Measurements from ENCODE around the gene PIRT. TPM values are rescaled to one million over a fixed set of nuclear protein-coding genes. Genes with fewer than 3 reads are reported as not detected.
A peak's percentile ranks its signal among the peaks of the same experiment; 100 is the strongest.
"Not testable (repeated sequence)": the region's sequence is repeated elsewhere in the genome, so short reads cannot be mapped to it uniquely, and the experiment has no call there.

The PIRT gene
- total RNA-seq, 1 donor from 2014 or later: not detected

DNA sequence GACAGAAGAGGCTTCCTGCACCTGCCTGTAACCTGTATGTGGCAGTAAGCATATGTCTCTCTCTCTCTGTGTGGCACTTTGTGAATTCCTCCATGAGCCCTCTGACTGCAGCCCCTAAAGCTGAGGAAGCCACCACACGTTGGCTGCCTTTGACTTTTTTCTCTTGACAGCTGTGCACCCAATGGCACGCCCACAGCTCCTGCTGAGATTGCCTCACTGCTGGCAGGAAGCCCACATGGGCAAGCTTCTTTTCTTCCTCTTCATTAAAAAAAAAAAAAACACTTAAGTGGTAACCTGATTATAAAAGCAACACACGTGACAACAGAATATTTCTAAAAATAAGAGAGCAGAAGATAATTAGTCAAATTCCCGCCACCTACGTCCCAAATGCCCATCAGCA lies 34.0 kb upstream of the PIRT start:
- Histone ChIP-seq H3K27me3 (no peaks in the 10 kb centered on the region), H3K9me3 (peaks cover 0 to 4% of the 10 kb centered on the region in 2 donors), H3K4me3 (no peak overlapping the region), H3K36me3 (no peaks in the 10 kb centered on the region), H3K27ac (no peak overlapping the region), H3K4me1 (no peaks in the 10 kb centered on the region)
- TF ChIP-seq CTCF (IDR thresholded peaks at IDR 0.05): no peak
- no peak for DNase-seq (ENCODE audit: low spot score in 2 of 2)
- intact Hi-C loops (cut with DNase I): no loop called here

DNA sequence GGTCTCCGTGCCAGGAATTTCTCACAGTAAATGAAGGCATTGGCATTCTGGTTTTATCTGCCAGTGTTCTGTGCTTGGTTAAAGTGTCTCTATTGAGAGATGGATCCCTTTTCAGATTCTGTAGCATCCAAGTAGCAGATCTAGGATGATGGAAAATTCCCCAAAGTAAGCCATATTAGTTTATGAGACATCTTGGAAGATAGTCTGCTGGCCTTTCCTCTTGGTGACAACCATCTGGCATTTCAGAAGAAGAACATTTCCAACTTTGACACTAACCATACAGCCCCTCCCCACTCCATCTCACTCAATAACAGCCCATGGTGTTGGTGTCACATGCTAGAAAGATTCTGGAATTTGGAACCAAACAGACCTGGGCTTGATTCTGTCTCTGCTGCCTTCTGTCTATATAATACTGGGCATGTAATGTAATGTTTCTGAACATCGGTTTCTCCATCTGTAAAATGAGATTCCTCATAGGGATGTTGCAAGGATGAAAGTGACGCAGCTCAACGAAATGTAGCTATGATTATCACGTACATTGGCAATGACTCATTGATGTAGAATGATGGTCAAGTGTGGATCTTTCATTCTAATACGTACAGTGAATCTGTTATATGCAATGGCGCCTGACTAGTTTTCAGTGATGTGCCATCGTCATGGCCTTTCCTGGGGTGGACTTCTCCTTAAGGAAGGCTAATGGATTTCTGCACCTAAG lies 32.6 kb upstream of the PIRT start:
- intact Hi-C loops (cut with DNase I): no loop called here

DNA sequence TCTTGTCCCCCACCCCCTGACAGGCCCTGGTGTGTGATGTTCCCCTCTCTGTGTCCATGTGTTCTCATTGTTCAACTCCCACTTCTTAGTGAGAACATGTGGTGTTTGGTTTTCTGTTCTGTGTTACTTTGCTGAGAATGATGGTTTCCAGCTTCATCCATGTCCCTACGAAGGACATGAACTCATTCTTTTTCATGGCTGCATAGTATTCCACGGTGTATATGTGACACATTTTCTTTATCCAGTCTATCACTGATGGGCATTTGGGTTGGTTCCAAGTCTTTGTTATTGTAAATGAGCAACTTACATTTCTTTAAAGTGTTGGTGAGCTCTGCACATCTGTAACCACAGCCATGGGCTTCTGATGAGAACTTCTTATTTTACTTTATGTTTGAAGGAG lies 30.9 kb upstream of the PIRT start:
- H3K4me3 ChIP-seq; H3K4me1 ChIP-seq; H3K27ac ChIP-seq; H3K27me3 ChIP-seq; H3K36me3 ChIP-seq; H3K9me3 ChIP-seq; intact Hi-C loops (cut with DNase I): not testable (repeated sequence)
- peak in 1 of 2 donors; percentile 38 for DNase-seq (ENCODE audit: low spot score in 2 of 2)

More for the DNA sequence above, 32.6 kb upstream of the PIRT start:
- no peak for DNase-seq (ENCODE audit: low spot score in 2 of 2)
- no peaks in the 10 kb centered on the region for H3K36me3 ChIP-seq
- H3K4me1 ChIP-seq: no peaks in the 10 kb centered on the region
- H3K27ac ChIP-seq: no peak overlapping the region
- H3K27me3 ChIP-seq: no peaks in the 10 kb centered on the region
- no peak overlapping the region for H3K4me3 ChIP-seq
- H3K9me3 ChIP-seq: peaks cover 0 to 4% of the 10 kb centered on the region in 2 donors
- no peak for TF ChIP-seq CTCF (IDR thresholded peaks at IDR 0.05)

- Histone ChIP-seq H3K4me1 (no peaks in the 10 kb centered on the region), H3K4me3 (no peak overlapping the region), H3K9me3 (no peaks in the 10 kb centered on the region), H3K27ac (no peak overlapping the region), H3K27me3 (no peaks in the 10 kb centered on the region), H3K36me3 (no peaks in the 10 kb centered on the region)
- TF ChIP-seq CTCF (IDR thresholded peaks at IDR 0.05): no peak
- intact Hi-C loops (cut with DNase I): no loop called here
- no peak for DNase-seq (ENCODE audit: low spot score in 2 of 2)
These were observed 21.2 kb upstream of the PIRT start for GRCh38 chr17:10859051-10859450.

GRCh38 chr17:10857976-10858375 lies 20.1 kb upstream of the PIRT start:
- intact Hi-C loops (cut with DNase I): no loop called here
- H3K36me3 ChIP-seq: no peaks in the 10 kb centered on the region
- no peak overlapping the region for H3K27ac ChIP-seq
- no peak overlapping the region for H3K4me3 ChIP-seq
- no peaks in the 10 kb centered on the region for H3K9me3 ChIP-seq
- no peak for DNase-seq (ENCODE audit: low spot score in 2 of 2)
- no peak for TF ChIP-seq CTCF (IDR thresholded peaks at IDR 0.05)
- no peaks in the 10 kb centered on the region for H3K27me3 ChIP-seq
- no peaks in the 10 kb centered on the region for H3K4me1 ChIP-seq

DNA sequence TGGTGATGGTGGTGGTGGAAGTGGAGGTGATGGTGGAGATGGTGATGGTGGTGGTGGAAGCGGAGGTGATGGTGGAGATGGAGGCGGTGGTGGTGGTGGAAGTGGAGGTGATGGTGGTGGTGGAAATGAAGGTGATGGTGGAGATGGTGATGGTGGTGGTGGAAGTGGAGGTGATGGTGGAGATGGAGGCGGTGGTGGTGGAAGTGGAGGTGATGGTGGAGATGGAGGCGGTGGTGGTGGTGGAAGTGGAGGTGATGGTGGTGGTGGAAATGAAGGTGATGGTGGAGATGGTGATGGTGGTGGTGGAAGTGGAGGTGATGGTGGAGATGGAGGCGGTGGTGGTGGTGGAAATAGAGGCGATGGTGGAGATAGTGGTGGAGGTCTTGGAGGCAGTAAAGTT lies 8.7 kb upstream of the PIRT start:
- H3K9me3 ChIP-seq; H3K27ac ChIP-seq; H3K27me3 ChIP-seq; H3K36me3 ChIP-seq; H3K4me3 ChIP-seq; DNase-seq (ENCODE audit: low spot score in 2 of 2); intact Hi-C loops (cut with DNase I); H3K4me1 ChIP-seq: not testable (repeated sequence)

GRCh38 chr17:10845388-10845751 lies 7.5 kb upstream of the PIRT start:
- no peak for DNase-seq (ENCODE audit: low spot score in 2 of 2)
- intact Hi-C loops (cut with DNase I): loop anchor here (1.0 kb wide), 2 partner anchors 108 to 199 kb away; no protein-coding TSS in a partner anchor
- Histone ChIP-seq H3K27ac (no peak overlapping the region), H3K27me3 (no peaks in the 10 kb centered on the region), H3K36me3 (no peaks in the 10 kb centered on the region), H3K9me3 (no peaks in the 10 kb centered on the region), H3K4me3 (peak overlapping the region; percentile 57 to 72), H3K4me1 (peaks cover 0 to 4% of the 10 kb centered on the region in 2 donors)
- TF ChIP-seq CTCF (IDR thresholded peaks at IDR 0.05): no peak

Measured in ascending aorta (tissue), 2 donors.